Measurements from ENCODE around the gene RFC2.

RFC2 gene

DNA sequence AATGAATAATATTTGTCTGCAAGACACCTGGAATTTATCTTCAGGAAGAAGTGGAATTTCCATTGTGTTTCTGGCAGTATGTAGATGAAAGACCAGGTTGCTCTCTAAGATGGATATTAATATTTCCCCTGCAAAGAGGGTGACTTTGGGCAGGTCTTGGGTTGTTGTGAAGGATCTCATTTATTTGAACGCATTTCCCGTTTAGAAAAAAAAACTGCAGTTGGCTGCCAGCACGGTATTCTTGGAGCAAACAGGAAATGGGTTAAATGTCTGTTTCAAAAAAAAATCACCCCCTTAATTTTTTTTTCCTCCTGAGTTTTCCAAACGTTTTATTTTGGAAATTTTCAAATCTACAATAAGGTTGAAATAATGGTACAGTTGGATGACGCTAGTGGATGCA lies 68.6 kb downstream of the RFC2 start:
- no peak for DNase-seq

DNA sequence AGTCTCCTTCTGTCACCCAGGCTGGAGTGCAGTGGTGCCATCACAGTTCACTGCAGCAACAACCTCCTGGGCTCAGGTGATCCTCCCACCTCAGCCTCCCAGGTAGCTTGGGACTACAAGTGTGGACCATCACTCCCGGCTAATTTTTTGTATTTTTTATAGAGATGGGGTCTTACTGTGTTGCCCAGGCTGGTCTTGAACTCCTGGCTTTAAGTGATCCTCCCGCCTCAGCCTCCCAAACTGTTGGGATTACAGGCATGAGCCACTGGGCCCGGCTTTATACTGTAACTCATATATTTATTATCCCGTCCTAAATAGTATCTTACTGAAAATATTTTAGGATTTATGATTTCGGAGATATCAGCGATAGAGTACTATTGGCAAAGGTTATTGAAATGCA lies 69.2 kb downstream of the RFC2 start:
- no peak for DNase-seq

DNA sequence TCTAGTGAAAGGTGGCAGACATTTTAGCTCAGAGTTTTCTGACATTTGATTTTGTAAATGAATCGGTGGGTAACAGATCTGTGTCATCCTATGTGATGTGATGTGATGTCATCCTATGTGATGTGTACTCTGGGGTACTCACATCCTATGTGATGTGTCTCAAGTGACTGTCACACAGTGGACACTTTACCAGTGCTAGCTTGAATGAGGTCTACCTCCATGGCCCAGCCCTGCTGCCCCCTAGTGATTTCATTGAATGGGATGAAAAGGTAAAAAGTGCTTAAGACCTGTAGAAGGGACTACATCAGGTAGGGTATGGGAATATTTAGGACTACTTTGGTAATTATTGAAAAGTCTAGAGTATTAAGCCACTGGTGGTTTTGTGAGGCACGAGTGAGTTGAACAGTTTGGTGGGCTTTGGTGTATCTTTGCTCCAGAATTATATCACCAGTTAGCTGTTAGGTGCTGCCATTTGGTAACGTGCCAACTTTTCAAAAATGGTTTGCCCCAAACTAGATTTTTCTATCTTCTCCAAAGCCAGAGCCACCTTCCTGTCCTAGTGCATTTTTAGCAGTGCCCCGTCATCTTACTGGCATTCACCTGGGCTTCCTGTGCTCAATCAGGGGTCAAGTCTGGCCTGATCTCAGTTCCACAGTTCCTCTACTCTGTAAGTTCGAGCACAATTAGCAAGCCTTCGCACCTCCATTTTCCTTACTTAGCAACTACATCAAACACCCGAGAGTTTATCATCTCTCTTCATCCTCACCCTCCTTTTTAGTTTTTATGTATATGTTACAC lies 70.3 kb downstream of the RFC2 start:
- DNase-seq: no peak

DNA sequence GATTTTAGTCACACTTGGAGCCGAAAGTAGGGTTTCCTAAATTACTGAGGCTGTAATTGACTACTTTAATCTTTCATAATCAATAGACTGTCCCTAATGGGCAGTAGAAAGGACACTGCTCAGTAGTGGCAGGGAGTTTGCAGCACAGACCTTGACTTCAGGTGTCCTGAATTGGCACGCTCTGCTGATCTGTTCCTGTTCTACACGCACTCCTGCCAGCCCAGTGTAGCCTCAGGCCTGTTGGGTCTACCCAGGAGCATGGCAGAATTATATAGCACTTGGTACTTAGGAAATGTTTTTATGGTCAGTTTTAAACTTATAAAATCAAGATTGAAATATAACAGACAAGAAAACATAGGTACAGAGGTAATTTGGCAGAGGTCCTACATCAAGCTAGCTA lies 71.1 kb downstream of the RFC2 start:
- no peak for DNase-seq

DNA sequence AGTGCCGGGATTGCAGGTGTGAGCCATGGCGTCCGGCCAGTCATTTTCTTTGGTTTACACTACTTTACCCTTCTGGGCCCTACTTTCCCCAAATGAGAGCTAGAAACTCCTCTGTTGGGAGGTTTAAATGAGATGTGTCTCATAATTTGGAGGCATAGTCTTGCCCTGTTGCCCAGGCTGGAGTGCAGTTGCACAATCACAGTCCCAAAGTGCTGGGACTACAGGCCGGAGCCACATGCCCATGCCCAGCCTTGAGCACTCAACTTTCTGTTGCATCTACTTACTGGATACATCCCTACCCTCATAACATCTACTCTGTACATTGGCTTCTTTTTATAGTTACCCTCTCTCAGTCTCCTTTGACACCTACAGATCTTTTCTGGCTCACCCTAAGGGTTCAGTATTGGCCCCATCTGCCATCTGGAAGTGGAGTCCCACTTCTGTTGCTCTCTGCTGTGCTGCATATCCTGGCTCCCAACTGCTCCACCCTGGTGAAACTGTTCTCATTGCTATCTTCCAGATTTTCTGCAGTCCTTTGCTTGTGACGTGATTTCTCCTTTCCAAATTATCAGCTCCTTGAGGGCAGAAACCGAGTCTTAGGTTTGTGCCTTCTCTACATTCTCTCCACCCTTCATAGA lies 71.6 kb downstream of the RFC2 start:
- DNase-seq: no peak

DNA sequence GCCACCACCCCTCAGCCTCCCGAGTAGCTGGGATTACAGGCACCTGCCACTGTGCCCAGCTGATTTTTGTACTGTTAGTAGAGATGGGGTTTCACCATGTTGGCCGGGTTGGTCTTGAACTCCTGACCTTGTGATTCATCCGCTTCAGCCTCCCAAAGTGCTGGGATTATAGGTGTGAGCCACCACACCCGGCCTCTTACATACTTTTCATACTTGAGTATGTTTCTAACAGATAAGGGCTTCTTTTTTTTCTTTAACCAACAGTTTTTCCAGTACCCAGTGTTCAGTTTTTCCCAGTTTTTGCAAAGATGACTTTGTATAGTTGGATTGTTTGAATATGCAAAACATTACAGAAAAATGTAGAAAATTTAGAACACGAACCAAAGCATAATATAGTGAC lies 72.4 kb downstream of the RFC2 start:
- DNase-seq: no peak
